Suprapubic skin (tissue), 4 donors: ENCODE data around the gene MYH10.

ENCODE experiments used
- EP300 ChIP-seq: sonication (generic); formaldehyde crosslinking; IDR thresholded peaks from one replicate; pipeline ENCODE4 v1.6.1; 2017; ENCODE audit warnings: antibody characterized with exemption
- POLR2A ChIP-seq, 2 donors: fragments of 450-650 bp; IDR thresholded peaks; one replicate each; pipeline ENCODE4 v1.6.1; 2017; ENCODE audit warnings: antibody characterized with exemption in 2 of 2, mild to moderate bottlenecking in 2 of 2, moderate library complexity in 2 of 2
- POLR2AphosphoS5 ChIP-seq, 3 donors: sonication (generic); formaldehyde crosslinking; IDR thresholded peaks; one replicate each; pipeline ENCODE4 v1.6.1; 2017; ENCODE audit warnings: antibody characterized with exemption in 3 of 3

GRCh38 chr17:8588877-8589554 is 41.5 kb downstream of the MYH10 start:
- TF ChIP-seq POLR2A (IDR thresholded peaks at IDR 0.05): no peak
- TF ChIP-seq POLR2AphosphoS5 (IDR thresholded peaks at IDR 0.05): no peak
- no peak for TF ChIP-seq EP300
